GM12878 (cell line): ENCODE measurements around the gene SEPHS1. TPM values are rescaled to one million over a fixed set of nuclear protein-coding genes. Genes with fewer than 3 reads are reported as not detected.

ENCODE experiments used
- ATAC-seq: fragments of 200-7000 bp; cut with Tn5 transposase; 3 replicates; pipeline ENCODE4 v1.9.1; 2020; ENCODE audit warnings: mild to moderate bottlenecking, moderate library complexity
- BruUV-seq: library from RNA; stranded (reverse); fragments of 400-500 nt; replicated peaks from 2 replicates; lab custom pipeline; 2021; lab: Mats Ljungman, UMichigan
- CTCF ChIA-PET: fragments of 300-600 bp; sonication (Branson Sonifier 250); formaldehyde crosslinking; extraction: SDS; loops from one replicate; lab custom pipeline; 2021; ENCODE audit warnings: inconsistent platforms; lab: Yijun Ruan, JAX
- POLR2A ChIA-PET: fragments of 350-600 bp; formaldehyde crosslinking; extraction: SDS; loops from one replicate; lab custom pipeline; 2021; ENCODE audit warnings: inconsistent platforms; lab: Charles Lee
- RAD21 ChIA-PET: fragments of 300-600 bp; sonication (Branson Sonifier 250); formaldehyde crosslinking; loops from one replicate; lab custom pipeline; 2023; ENCODE audit warnings: antibody characterized with exemption; ENCODE audit not compliant: unreplicated experiment; lab: Charles Lee
- SMC1A ChIA-PET: fragments of 300-600 bp; sonication (Branson Sonifier 250); formaldehyde crosslinking; loops from one replicate; lab custom pipeline; 2023; ENCODE audit not compliant: unreplicated experiment, uncharacterized antibody; lab: Charles Lee
- DNase-seq: peaks from one replicate; pipeline ENCODE4 v3.0.0-alpha.2; 2011; ENCODE audit warnings: low read depth, low spot score
- FAIRE-seq: peaks from 3 replicates; lab custom pipeline; 2011; peaks lifted over from hg19 to GRCh38; lab: Jason Lieb, UNC
- H2AFZ ChIP-seq: 2 replicates; pipeline ENCODE4 v1.6.0; 2011; ENCODE audit warnings: low read depth, low read length, control low read depth; ENCODE audit not compliant: control insufficient read depth
- H3K27ac ChIP-seq: 2 replicates; pipeline ENCODE4 v1.5.1; 2011; ENCODE audit warnings: control low read depth; ENCODE audit not compliant: control insufficient read depth, insufficient read depth
- H3K27me3 ChIP-seq, 2 experiments: replicated peaks in 1 of 2; 2 replicates each; pipeline versions ENCODE4 v1.6.0 to v1.6.1; 2011; ENCODE audit warnings: low read length in 1 of 2; ENCODE audit not compliant: control insufficient read depth in 2 of 2, insufficient read depth in 2 of 2
- H3K36me3 ChIP-seq, 2 experiments: 2 replicates each; pipeline ENCODE4 v1.5.1; 2011; ENCODE audit warnings: low read length in 1 of 2; ENCODE audit not compliant: control insufficient read depth in 2 of 2, insufficient read depth in 2 of 2
- H3K4me1 ChIP-seq: 2 replicates; pipeline ENCODE4 v1.6.1; 2011; ENCODE audit warnings: mild to moderate bottlenecking, low read length, moderate library complexity, mixed read lengths; ENCODE audit not compliant: control insufficient read depth, insufficient read depth
- H3K4me2 ChIP-seq: 2 replicates; pipeline ENCODE4 v1.6.0; 2011; ENCODE audit warnings: control low read depth; ENCODE audit not compliant: control insufficient read depth, insufficient read depth
- H3K4me3 ChIP-seq: fragments of 200-600 bp; sonication (generic); 2 replicates; pipeline ENCODE4 v1.5.1; 2016
- H3K79me2 ChIP-seq: 2 replicates; pipeline ENCODE4 v1.6.0; 2011; ENCODE audit warnings: low read length; ENCODE audit not compliant: control insufficient read depth, insufficient read depth
- H3K9ac ChIP-seq: 2 replicates; pipeline ENCODE4 v1.8.0; 2011; ENCODE audit warnings: low read length, control low read depth, mixed read lengths; ENCODE audit not compliant: control insufficient read depth, insufficient read depth
- H3K9me3 ChIP-seq: replicated peaks from 3 replicates; pipeline ENCODE4 v1.5.1; 2011; ENCODE audit warnings: mild to moderate bottlenecking, low read length; ENCODE audit not compliant: control insufficient read depth, insufficient read depth
- H4K20me1 ChIP-seq: 2 replicates; pipeline ENCODE4 v1.6.0; 2011; ENCODE audit not compliant: control insufficient read depth, insufficient read depth
- BHLHE40 ChIP-seq, 2 experiments: fragments of 450-650 bp in 1 of 2; IDR thresholded peaks; 2 replicates each; pipeline ENCODE4 v1.6.1; 2011 to 2017; ENCODE audit warnings: low read depth in 2 of 2, borderline replicate concordance in 1 of 2, improper control_type of control experiment in 1 of 2, low read length in 1 of 2, mild to moderate bottlenecking in 1 of 2
- DPF2 ChIP-seq: fragments of 450-650 bp; IDR thresholded peaks from 2 replicates; pipeline ENCODE4 v1.6.1; 2017; ENCODE audit warnings: mild to moderate bottlenecking
- ESRRA ChIP-seq: IDR thresholded peaks from 2 replicates; pipeline ENCODE4 v1.6.1; 2012; ENCODE audit warnings: mild to moderate bottlenecking, low read length, improper control_type of control experiment
- FOS ChIP-seq: IDR thresholded peaks from 3 replicates; pipeline ENCODE4 v1.6.1; 2011; ENCODE audit warnings: borderline replicate concordance; ENCODE audit not compliant: insufficient read length; ENCODE audit errors: extremely low read depth
- IRF3 ChIP-seq: fragments of 450-650 bp; IDR thresholded peaks from 2 replicates; pipeline ENCODE4 v1.6.1; 2014; ENCODE audit warnings: mild to moderate bottlenecking
- JUND ChIP-seq: IDR thresholded peaks from 2 replicates; pipeline ENCODE4 v1.6.1; 2012; ENCODE audit warnings: low read depth, mild to moderate bottlenecking, low read length, improper control_type of control experiment, moderate library complexity
- KAT2A ChIP-seq: conservative IDR thresholded peaks from 2 replicates; pipeline ENCODE4 v1.6.1; 2011; ENCODE audit warnings: low read depth, low read length; ENCODE audit not compliant: control insufficient read depth
- RB1 ChIP-seq: fragments of 450-650 bp; formaldehyde crosslinking; IDR thresholded peaks from 2 replicates; pipeline ENCODE4 v1.6.1; 2017; ENCODE audit warnings: mild to moderate bottlenecking, borderline replicate concordance
- RELA ChIP-seq: fragments of 450-650 bp; IDR thresholded peaks from 2 replicates; pipeline ENCODE4 v1.8.0; 2014; ENCODE audit warnings: borderline replicate concordance; ENCODE audit not compliant: partially characterized antibody
- SRF ChIP-seq, 2 experiments: IDR thresholded peaks; 2 replicates each; pipeline ENCODE4 v1.6.1; 2011; ENCODE audit warnings: low read depth in 2 of 2, low read length in 2 of 2, mild to moderate bottlenecking in 1 of 2, moderate library complexity in 1 of 2
- in situ Hi-C: fragments of 300-500 bp; cut with MboI; formaldehyde crosslinking; loops from 9 replicates; pipeline ENCODE4 v1.14.3; 2018; ENCODE audit warnings: mixed read lengths
- intact Hi-C: fragments of 100-400 bp; cut with micrococcal nuclease; formaldehyde crosslinking; loops from one replicate; pipeline ENCODE4 v1.14.2; 2022; ENCODE audit not compliant: unreplicated experiment
- polyA plus RNA-seq, 11 experiments: library from polyadenylated mRNA; depleted of rRNA in 4 of 11; unstranded in 6 of 11; stranded (reverse) in 5 of 11; fragments of >200 nt; fragmentation: Nextera tagmentation in 4 of 11; fragmentation: Illumina TruSeq in 1 of 11; extraction: Ambion mirVana in 4 of 11; extraction: Trizol in 1 of 11; gene quantifications; 1 replicate in 1 of 11; 2 replicates in 10 of 11; pipeline versions ENCODE4 v1.2.1 to v1.2.3, GENCODE V29; 2011 to 2016; ENCODE audit warnings: inconsistent platforms in 2 of 11, missing spikeins in 2 of 11, low read depth in 1 of 11
- total RNA-seq, 4 experiments: library from RNA; depleted of rRNA in 3 of 4; stranded (reverse); fragments of >200 nt in 3 of 4; fragmentation: Illumina TruSeq in 1 of 4; extraction: Trizol in 1 of 4; gene quantifications; 2 replicates each; pipeline versions ENCODE4 v1.2.1 to v1.2.3, GENCODE V29; 2013 to 2021
- TF ChIP-seq, protein P1 (sequence below): fragments of 450-650 bp; formaldehyde crosslinking; IDR thresholded peaks from 2 replicates; pipeline ENCODE4 v1.5.0; 2022; ENCODE audit warnings: mild to moderate bottlenecking, missing genetic modification characterization

SEPHS1 gene
- total and polyA plus RNA-seq, 10 of the 15 experiments (the other 5 are each of a cell fraction or from before 2014, with no cell fraction given): 14.7 to 85.4 (median 48.5) TPM

- TF ChIP-seq, protein P1, sequence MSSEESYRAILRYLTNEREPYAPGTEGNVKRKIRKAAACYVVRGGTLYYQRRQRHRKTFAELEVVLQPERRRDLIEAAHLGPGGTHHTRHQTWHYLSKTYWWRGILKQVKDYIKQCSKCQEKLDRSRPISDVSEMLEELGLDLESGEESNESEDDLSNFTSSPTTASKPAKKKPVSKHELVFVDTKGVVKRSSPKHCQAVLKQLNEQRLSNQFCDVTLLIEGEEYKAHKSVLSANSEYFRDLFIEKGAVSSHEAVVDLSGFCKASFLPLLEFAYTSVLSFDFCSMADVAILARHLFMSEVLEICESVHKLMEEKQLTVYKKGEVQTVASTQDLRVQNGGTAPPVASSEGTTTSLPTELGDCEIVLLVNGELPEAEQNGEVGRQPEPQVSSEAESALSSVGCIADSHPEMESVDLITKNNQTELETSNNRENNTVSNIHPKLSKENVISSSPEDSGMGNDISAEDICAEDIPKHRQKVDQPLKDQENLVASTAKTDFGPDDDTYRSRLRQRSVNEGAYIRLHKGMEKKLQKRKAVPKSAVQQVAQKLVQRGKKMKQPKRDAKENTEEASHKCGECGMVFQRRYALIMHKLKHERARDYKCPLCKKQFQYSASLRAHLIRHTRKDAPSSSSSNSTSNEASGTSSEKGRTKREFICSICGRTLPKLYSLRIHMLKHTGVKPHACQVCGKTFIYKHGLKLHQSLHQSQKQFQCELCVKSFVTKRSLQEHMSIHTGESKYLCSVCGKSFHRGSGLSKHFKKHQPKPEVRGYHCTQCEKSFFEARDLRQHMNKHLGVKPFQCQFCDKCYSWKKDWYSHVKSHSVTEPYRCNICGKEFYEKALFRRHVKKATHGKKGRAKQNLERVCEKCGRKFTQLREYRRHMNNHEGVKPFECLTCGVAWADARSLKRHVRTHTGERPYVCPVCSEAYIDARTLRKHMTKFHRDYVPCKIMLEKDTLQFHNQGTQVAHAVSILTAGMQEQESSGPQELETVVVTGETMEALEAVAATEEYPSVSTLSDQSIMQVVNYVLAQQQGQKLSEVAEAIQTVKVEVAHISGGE (CRISPR knock-in tag): no peak
- TF ChIP-seq DPF2 (no peak), RB1 (no peak), FOS (no peak), SRF (IDR thresholded peaks at IDR 0.05; ENCODE audit: low read depth in 2 of 2, low read length in 2 of 2) (no peak), JUND (no peak), ESRRA (no peak), BHLHE40 (IDR thresholded peaks at IDR 0.05; ENCODE audit: borderline replicate concordance in 1 of 2, low read depth in 2 of 2, low read length in 1 of 2) (no peak)
Observed at GRCh38 chr10:13397052-13397451, 49.0 kb upstream of the SEPHS1 start (continued).

DNA sequence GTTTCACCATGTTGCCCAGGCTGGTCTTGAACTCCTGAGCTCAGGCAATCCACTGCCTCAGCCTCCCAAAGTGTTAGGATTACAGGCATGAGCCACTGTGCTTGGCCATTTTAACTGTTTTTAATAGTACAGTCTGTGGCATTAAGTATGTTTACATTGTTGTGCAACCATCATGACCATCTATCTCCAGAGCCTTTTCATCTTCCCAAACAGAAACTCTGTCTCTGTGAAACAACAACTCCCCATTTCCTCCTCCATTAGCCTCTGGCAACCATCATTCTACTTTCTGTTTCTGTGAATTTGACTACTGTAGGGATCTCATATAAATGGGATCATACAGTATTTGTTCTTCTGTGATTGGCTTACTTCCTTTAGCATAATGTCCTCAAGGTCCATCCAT lies 48.3 kb upstream of the SEPHS1 start:
- no peaks in the 10 kb centered on the region for H3K36me3 ChIP-seq
- ChIA-PET CTCF (no interaction called here), SMC1A (interaction anchor here (0.6 kb wide), 1 partner anchor 1466 kb away, joined by 3 read pairs; no protein-coding TSS in a partner anchor), RAD21 (no interaction called here), POLR2A (no interaction called here)
- no peaks in the 10 kb centered on the region for H4K20me1 ChIP-seq
- H3K4me1 ChIP-seq: no peaks in the 10 kb centered on the region
- H3K27ac ChIP-seq: no peak overlapping the region
- no peak for TF ChIP-seq KAT2A
- TF ChIP-seq RELA: no peak
- TF ChIP-seq IRF3: no peak
- no peaks in the 10 kb centered on the region for H3K79me2 ChIP-seq
- no peak overlapping the region for H2AFZ ChIP-seq
- DNase-seq (no peak), FAIRE-seq (no peak), ATAC-seq (no peak)
- H3K4me2 ChIP-seq: no peak overlapping the region
- H3K4me3 ChIP-seq: no peak overlapping the region
- in situ Hi-C loops (no loop called here), intact Hi-C loops (no loop called here)
- H3K9me3 ChIP-seq: no peaks in the 10 kb centered on the region
- no peak overlapping the region for H3K9ac ChIP-seq
- no TSS peak for BruUV-seq
- H3K27me3 ChIP-seq: no peaks in the 10 kb centered on the region
